ENCODE measurements around the gene WNK3. TPM values are rescaled to one million over a fixed set of nuclear protein-coding genes. Genes with fewer than 3 reads are reported as not detected.

WNK3 gene
- total and polyA plus RNA-seq, 2 donors (not counting 3 experiments of a cell fraction or from before 2014, with no cell fraction given): 0.30 to 2.7 TPM

GRCh38 chrX:54281676-54282075 is 76.2 kb downstream of the WNK3 start:
- Histone ChIP-seq H2AFZ (ENCODE audit: low read depth, low read length) (no peak overlapping the region), H3K27ac (ENCODE audit: insufficient read depth, low read depth, low read length) (no peak overlapping the region), H3K4me1 (ENCODE audit: control insufficient read depth, extremely low read depth, insufficient read depth, low read length) (no peaks in the 10 kb centered on the region), H3K27me3 (ENCODE audit: control insufficient read depth in 2 of 2, insufficient read depth in 2 of 2, low read length in 2 of 2) (no peaks in the 10 kb centered on the region), H4K20me1 (replicated peaks; ENCODE audit: control insufficient read depth, extremely low read depth, insufficient read depth, low read length) (no peaks in the 10 kb centered on the region), H3K36me3 (ENCODE audit: control insufficient read depth in 2 of 2, extremely low read depth in 1 of 2, insufficient read depth in 2 of 2, low read length in 2 of 2) (no peaks in the 10 kb centered on the region), H3K9me3 (replicated peaks; ENCODE audit: control insufficient read depth, insufficient read depth, low read length) (no peaks in the 10 kb centered on the region), H3K9ac (replicated peaks; ENCODE audit: extremely low read depth, insufficient read depth, low read length) (no peak overlapping the region), H3K9me1 (replicated peaks; ENCODE audit: control insufficient read depth, extremely low read depth, insufficient read depth, low read length) (no peaks in the 10 kb centered on the region), H3K4me3 (replicated peaks in 1 of 3; ENCODE audit: insufficient read depth in 1 of 3, low read depth in 1 of 3, low read length in 3 of 3) (no peak overlapping the region), H3K4me2 (ENCODE audit: insufficient read depth, low read length) (no peak overlapping the region), H3K79me2 (ENCODE audit: control insufficient read depth, insufficient read depth, low read length) (no peaks in the 10 kb centered on the region)
- ChIA-PET CTCF (no interaction called here), POLR2A (no interaction called here)
- BruUV-seq (replicated peaks): no TSS peak
- dilution Hi-C loops (cut with MboI; ENCODE audit: extremely low pct_ligation_motif_present, low sequenced_read_pairs): no loop called here
- intact Hi-C loops (cut with micrococcal nuclease): no loop called here
- DNase-seq (ENCODE audit: low read depth, low spot score) (no peak), FAIRE-seq (no peak)
- TF ChIP-seq GATA2 (IDR thresholded peaks at IDR 0.05; ENCODE audit: insufficient read depth, insufficient read length, low read depth, low read length) (no peak), JUN (IDR thresholded peaks at IDR 0.05; ENCODE audit: borderline replicate concordance, insufficient read depth, insufficient read length, low read depth) (no peak), POLR2AphosphoS5 (IDR thresholded peaks at IDR 0.05; ENCODE audit: insufficient read depth, low read depth, low read length) (no peak), FOS (IDR thresholded peaks at IDR 0.05; ENCODE audit: borderline replicate concordance, insufficient read depth, low read length) (no peak), MAX (IDR thresholded peaks at IDR 0.05; ENCODE audit: insufficient read depth, insufficient read length) (no peak), EZH2 (IDR thresholded peaks at IDR 0.05; ENCODE audit: borderline replicate concordance, low read depth, low read length, severe bottlenecking) (no peak), CTCF (IDR thresholded peaks at IDR 0.05; ENCODE audit: extremely low read depth in 1 of 2, insufficient read depth in 1 of 2, low read depth in 1 of 2, low read length in 2 of 2) (no peak), POLR2A (IDR thresholded peaks at IDR 0.05; ENCODE audit: low read depth, low read length) (no peak), MYC (IDR thresholded peaks at IDR 0.05; ENCODE audit: low read depth, low read length) (no peak)
